GM23248 (cell line): ENCODE measurements around the gene OR8B3. TPM values are rescaled to one million over a fixed set of nuclear protein-coding genes. Genes with fewer than 3 reads are reported as not detected.

Experiments
- DNase-seq: peaks from one replicate; pipeline ENCODE4 v3.0.0-alpha.2; 2015
- H2AFZ ChIP-seq: fragments of 200-600 bp; sonication (generic); 2 replicates; pipeline ENCODE4 v1.6.1; 2016; ENCODE audit warnings: antibody characterized with exemption
- H3F3A ChIP-seq: fragments of 200-600 bp; sonication (generic); 2 replicates; pipeline ENCODE4 v1.6.1; 2016; ENCODE audit warnings: mild to moderate bottlenecking, antibody characterized with exemption, mixed run types; ENCODE audit not compliant: insufficient read depth
- H3K27ac ChIP-seq: fragments of 200-600 bp; sonication (generic); 2 replicates; pipeline ENCODE4 v1.5.1; 2016; ENCODE audit warnings: mild to moderate bottlenecking
- H3K27me3 ChIP-seq: fragments of 200-600 bp; sonication (generic); replicated peaks from 2 replicates; pipeline ENCODE4 v1.6.1; 2016; ENCODE audit warnings: mild to moderate bottlenecking; ENCODE audit not compliant: insufficient read depth
- H3K36me3 ChIP-seq: fragments of 200-600 bp; sonication (generic); 2 replicates; pipeline ENCODE4 v1.6.1; 2016; ENCODE audit warnings: low read depth, mild to moderate bottlenecking
- H3K4me1 ChIP-seq: fragments of 200-600 bp; sonication (generic); 2 replicates; pipeline ENCODE4 v1.6.1; 2016; ENCODE audit warnings: mild to moderate bottlenecking; ENCODE audit not compliant: insufficient read depth
- H3K4me2 ChIP-seq: fragments of 200-600 bp; sonication (generic); one replicate; pipeline ENCODE4 v1.6.1; 2016; ENCODE audit warnings: mild to moderate bottlenecking; ENCODE audit not compliant: unreplicated experiment
- H3K4me3 ChIP-seq: fragments of 200-600 bp; sonication (generic); 2 replicates; pipeline ENCODE4 v1.5.1; 2016; ENCODE audit warnings: mild to moderate bottlenecking
- H3K79me2 ChIP-seq: fragments of 200-600 bp; sonication (generic); 2 replicates; pipeline ENCODE4 v1.6.1; 2016; ENCODE audit warnings: mild to moderate bottlenecking; ENCODE audit not compliant: insufficient read depth
- H3K9ac ChIP-seq: fragments of 200-600 bp; sonication (generic); 2 replicates; pipeline ENCODE4 v1.6.1; 2016; ENCODE audit warnings: mild to moderate bottlenecking
- H3K9me2 ChIP-seq: fragments of 200-600 bp; sonication (generic); 2 replicates; pipeline ENCODE4 v1.6.1; 2016; ENCODE audit warnings: mixed run types, mild to moderate bottlenecking, moderate library complexity; ENCODE audit not compliant: insufficient read depth
- H3K9me3 ChIP-seq: fragments of 200-600 bp; sonication (generic); one replicate; pipeline ENCODE4 v1.6.1; 2017; ENCODE audit warnings: low read depth
- H4K20me1 ChIP-seq: fragments of 200-600 bp; sonication (generic); 2 replicates; pipeline ENCODE4 v1.6.0; 2016; ENCODE audit not compliant: insufficient read depth
- EZH2 ChIP-seq: fragments of 200-600 bp; sonication (generic); IDR thresholded peaks from 2 replicates; pipeline ENCODE4 v1.6.1; 2018; ENCODE audit warnings: antibody characterized with exemption, mild to moderate bottlenecking; ENCODE audit not compliant: insufficient read depth, poor library complexity, severe bottlenecking
- EZH2phosphoT487 ChIP-seq: fragments of 200-600 bp; sonication (generic); IDR thresholded peaks from 2 replicates; pipeline ENCODE4 v1.6.1; 2018; ENCODE audit warnings: antibody characterized with exemption, moderate library complexity, mild to moderate bottlenecking, low read depth; ENCODE audit not compliant: insufficient read depth
- WGBS, 2 experiments: methylation state at CpG; one replicate each; pipeline ENCODE4 v1.1.6; 2015 to 2017; ENCODE audit warnings: low lambda C conversion rate in 2 of 2, low coverage in 1 of 2; ENCODE audit errors: missing lambda C conversion rate in 2 of 2; 5-methylcytosine and 5-hydroxymethylcytosine counted together
- in situ Hi-C: fragments of 300-500 bp; cut with MboI; formaldehyde crosslinking; loops from 2 replicates; pipeline ENCODE4 v1.15.0; 2020
- polyA plus RNA-seq: library from polyadenylated mRNA; unstranded; fragments of >200 nt; fragmentation: Nextera tagmentation; extraction: Ambion mirVana; gene quantifications from 2 replicates; pipeline ENCODE4 v1.2.1, GENCODE V29; 2016
- total RNA-seq: library from RNA; depleted of rRNA; stranded (reverse); fragments of >200 nt; shearing (Covaris generic); gene quantifications from 2 replicates; pipeline ENCODE4 v1.2.3, GENCODE V29; 2014; rRNA removed

OR8B3 gene
- total RNA-seq, result not detected in 2 replicates
- not detected in 2 replicates for polyA plus RNA-seq

- H3F3A ChIP-seq, result no peaks in the 10 kb centered on the region
- H3K36me3 ChIP-seq, result no peaks in the 10 kb centered on the region
- H3K9me3 ChIP-seq, result no peaks in the 10 kb centered on the region
- no peak within 1 kb of the TSS for H3K4me2 ChIP-seq
- H3K4me3 ChIP-seq, result no peak within 1 kb of the TSS
- no peaks in the 10 kb centered on the region for H3K79me2 ChIP-seq
- no peaks in the 10 kb centered on the region for H3K4me1 ChIP-seq
- TF ChIP-seq EZH2phosphoT487 (no peak), EZH2 (no peak)
- no peaks in the 10 kb centered on the region for H3K27me3 ChIP-seq
- no peak for DNase-seq
- H3K27ac ChIP-seq, result no peak within 1 kb of the TSS
- no peak within 1 kb of the TSS for H3K9ac ChIP-seq
- H2AFZ ChIP-seq, result no peak within 1 kb of the TSS
- in situ Hi-C loops, result no loop called here
- no peaks in the 10 kb centered on the region for H4K20me1 ChIP-seq
- H3K9me2 ChIP-seq, result no peaks in the 10 kb centered on the region
Measured at GRCh38 chr11:124398924-124399323, at the start of gene OR8B3. Gene OR8B3, minus strand, starts transcription at chr11:124399024. Its CDS starts 1,673 bp downstream, at chr11:124397351.

- no peak for TF ChIP-seq EZH2phosphoT487
- no peak for TF ChIP-seq EZH2
- 14 to 22% methylated on average over 1 of the region's 1 CpG for WGBS, 2 experiments
- no peaks in the 10 kb centered on the region; the same call in 1 of the 2 replicates for H3K27me3 ChIP-seq
- H3K4me1 ChIP-seq, result no peaks in the 10 kb centered on the region
- no peak overlapping the region for H3K27ac ChIP-seq
- no peak for DNase-seq
- H3K9me3 ChIP-seq, result no peaks in the 10 kb centered on the region
- H4K20me1 ChIP-seq, result no peaks in the 10 kb centered on the region
- H3K9ac ChIP-seq, result no peak overlapping the region
- H3K4me3 ChIP-seq, result no peak overlapping the region
- in situ Hi-C loops, result no loop called here
- no peak overlapping the region for H3K4me2 ChIP-seq
- H3F3A ChIP-seq, result no peaks in the 10 kb centered on the region
- no peaks in the 10 kb centered on the region for H3K9me2 ChIP-seq
- H3K79me2 ChIP-seq, result no peaks in the 10 kb centered on the region
- H2AFZ ChIP-seq, result no peak overlapping the region
- H3K36me3 ChIP-seq, result no peaks in the 10 kb centered on the region
Measured at GRCh38 chr11:124446916-124447315, 48.1 kb upstream of the OR8B3 start.

- Histone ChIP-seq H3K4me1 (no peaks in the 10 kb centered on the region), H3K4me3 (no peak within 1 kb of the TSS), H3K27me3 (no peaks in the 10 kb centered on the region; the same call in 1 of the 2 replicates), H3K36me3 (no peaks in the 10 kb centered on the region), H3K9me3 (no peaks in the 10 kb centered on the region), H3K79me2 (no peaks in the 10 kb centered on the region), H4K20me1 (no peaks in the 10 kb centered on the region), H3K27ac (no peak within 1 kb of the TSS), H2AFZ (no peak within 1 kb of the TSS), H3F3A (no peaks in the 10 kb centered on the region), H3K4me2 (no peak within 1 kb of the TSS), H3K9me2 (no peaks in the 10 kb centered on the region), H3K9ac (no peak within 1 kb of the TSS)
- 35 to 67% methylated on average over 1 of the region's 1 CpG for WGBS, 2 experiments
- no peak for DNase-seq
- in situ Hi-C loops, result no loop called here
- TF ChIP-seq EZH2, result no peak
- no peak for TF ChIP-seq EZH2phosphoT487
Measured at GRCh38 chr11:124445646-124446150, 46.9 kb upstream of the OR8B3 start, which contains the start of gene OR8B8. Gene OR8B8, minus strand, starts transcription at chr11:124445696. Its CDS starts 4,611 bp downstream, at chr11:124441085.

GRCh38 chr11:124442847-124443246 is 44.0 kb upstream of the OR8B3 start:
- Histone ChIP-seq H3K9ac (no peak overlapping the region), H3K4me3 (no peak overlapping the region), H3K9me3 (no peaks in the 10 kb centered on the region), H3F3A (no peaks in the 10 kb centered on the region), H3K27me3 (no peaks in the 10 kb centered on the region; the same call in 1 of the 2 replicates), H3K9me2 (no peaks in the 10 kb centered on the region), H2AFZ (no peak overlapping the region), H3K36me3 (no peaks in the 10 kb centered on the region), H3K4me1 (no peaks in the 10 kb centered on the region), H3K4me2 (no peak overlapping the region), H3K79me2 (no peaks in the 10 kb centered on the region), H3K27ac (no peak overlapping the region), H4K20me1 (no peaks in the 10 kb centered on the region)
- 0 to 2% methylated on average over 2 of the region's 2 CpGs for WGBS, 2 experiments
- in situ Hi-C loops, result no loop called here
- no peak for DNase-seq
- TF ChIP-seq EZH2, result no peak
- no peak for TF ChIP-seq EZH2phosphoT487

GRCh38 chr11:124442442-124442841 is 43.6 kb upstream of the OR8B3 start:
- no peak overlapping the region for H3K4me3 ChIP-seq
- in situ Hi-C loops, result no loop called here
- no peaks in the 10 kb centered on the region for H3K79me2 ChIP-seq
- no peaks in the 10 kb centered on the region for H3K4me1 ChIP-seq
- H3K9me3 ChIP-seq, result no peaks in the 10 kb centered on the region
- H3K36me3 ChIP-seq, result no peaks in the 10 kb centered on the region
- TF ChIP-seq EZH2 (no peak), EZH2phosphoT487 (no peak)
- no peak overlapping the region for H3K9ac ChIP-seq
- DNase-seq, result no peak
- no peak overlapping the region for H3K27ac ChIP-seq
- H3F3A ChIP-seq, result no peaks in the 10 kb centered on the region
- H3K4me2 ChIP-seq, result no peak overlapping the region
- no peaks in the 10 kb centered on the region for H3K9me2 ChIP-seq
- no peaks in the 10 kb centered on the region; the same call in 1 of the 2 replicates for H3K27me3 ChIP-seq
- H2AFZ ChIP-seq, result no peak overlapping the region
- WGBS, 2 experiments, result 1 to 2% methylated on average over 6 of the region's 6 CpGs
- H4K20me1 ChIP-seq, result no peaks in the 10 kb centered on the region
